HEK293T (cell line): ENCODE data around the gene SUN2.

Experiments
- ARNT ChIP-seq: fragments of 450-650 bp; IDR thresholded peaks from 2 replicates; pipeline ENCODE4 v1.6.1; 2017; ENCODE audit warnings: mild to moderate bottlenecking
- BHLHE40 ChIP-seq: fragments of 450-650 bp; IDR thresholded peaks from 2 replicates; pipeline ENCODE4 v1.6.1; 2016; ENCODE audit warnings: mild to moderate bottlenecking, moderate library complexity, borderline replicate concordance
- CTBP1 ChIP-seq: fragments of 450-650 bp; IDR thresholded peaks from 2 replicates; pipeline ENCODE4 v1.6.1; 2016; ENCODE audit warnings: borderline replicate concordance
- ELF4 ChIP-seq: fragments of 450-650 bp; IDR thresholded peaks from 2 replicates; pipeline ENCODE4 v1.6.1; 2017; ENCODE audit warnings: antibody characterized with exemption
- FOXM1 ChIP-seq: fragments of 450-650 bp; IDR thresholded peaks from 2 replicates; pipeline ENCODE4 v1.6.1; 2017; ENCODE audit warnings: mild to moderate bottlenecking, borderline replicate concordance
- HDGF ChIP-seq: fragments of 450-650 bp; IDR thresholded peaks from 2 replicates; pipeline ENCODE4 v1.6.1; 2017; ENCODE audit warnings: antibody characterized with exemption, borderline replicate concordance
- SUZ12 ChIP-seq: fragments of 450-650 bp; IDR thresholded peaks from 2 replicates; pipeline ENCODE4 v1.6.1; 2016; ENCODE audit warnings: mild to moderate bottlenecking
- ZNF384 ChIP-seq: fragments of 450-650 bp; IDR thresholded peaks from 2 replicates; pipeline ENCODE4 v1.6.1; 2016

- TF ChIP-seq SUZ12 (no peak), BHLHE40 (no peak), ELF4 (no peak), FOXM1 (no peak), ARNT (no peak), HDGF (no peak), ZNF384 (no peak), CTBP1 (no peak)
Observed at GRCh38 chr22:38788846-38789245, 33.0 kb upstream of the SUN2 start.
